ENCODE results near the gene DLX2.
"Not testable (repeated sequence)": the region's sequence is repeated elsewhere in the genome, so short reads cannot be mapped to it uniquely, and the experiment has no call there.

DLX2 gene

GRCh38 chr2:172082105-172082943 is 20.4 kb downstream of the DLX2 start:
- no peak for DNase-seq

- DNase-seq = no peak
Observed at GRCh38 chr2:172081221-172082022, 21.3 kb downstream of the DLX2 start.

- DNase-seq = no peak
Observed at GRCh38 chr2:172080641-172081220, 22.0 kb downstream of the DLX2 start.

GRCh38 chr2:172079838-172080640 is 22.7 kb downstream of the DLX2 start:
- no peak for DNase-seq

GRCh38 chr2:172079416-172079815 is 23.3 kb downstream of the DLX2 start:
- no peak for DNase-seq

GRCh38 chr2:172074254-172074653 is 28.4 kb downstream of the DLX2 start:
- DNase-seq = no peak

GRCh38 chr2:172073518-172073917 is 29.2 kb downstream of the DLX2 start:
- DNase-seq = no peak

GRCh38 chr2:172072706-172073105 is 30.0 kb downstream of the DLX2 start:
- DNase-seq = no peak

- DNase-seq = no peak
Observed at GRCh38 chr2:172072303-172072702, 30.4 kb downstream of the DLX2 start.

GRCh38 chr2:172070936-172071335 is 31.8 kb downstream of the DLX2 start:
- DNase-seq = no peak

GRCh38 chr2:172067905-172068304 is 34.8 kb downstream of the DLX2 start:
- DNase-seq = not testable (repeated sequence)

- no peak for DNase-seq
Observed at GRCh38 chr2:172066394-172066886, 36.3 kb downstream of the DLX2 start.

- DNase-seq = no peak
Observed at GRCh38 chr2:172065111-172065510, 37.6 kb downstream of the DLX2 start.

GRCh38 chr2:172063446-172063845 is 39.3 kb downstream of the DLX2 start:
- no peak for DNase-seq

- no peak for DNase-seq
Observed at GRCh38 chr2:172062402-172063004, 40.2 kb downstream of the DLX2 start.

- DNase-seq = not testable (repeated sequence)
Observed at GRCh38 chr2:172060118-172060517, 42.6 kb downstream of the DLX2 start.

GRCh38 chr2:172058660-172059059 is 44.0 kb downstream of the DLX2 start:
- no peak for DNase-seq

- no peak for DNase-seq
Observed at GRCh38 chr2:172056293-172056692, 46.4 kb downstream of the DLX2 start.

GRCh38 chr2:172053486-172053885 is 49.2 kb downstream of the DLX2 start:
- DNase-seq = peak; percentile 12

GRCh38 chr2:172052000-172052983 is 50.4 kb downstream of the DLX2 start:
- peak; percentile 13 for DNase-seq

All from NCI-H2171 treated with DMSO at 0.1 percent for 48 hours (cell line).